Upper lobe of left lung (tissue), 4 donors: ENCODE measurements around the gene PRIM2.
"Not testable (repeated sequence)": the region's sequence is repeated elsewhere in the genome, so short reads cannot be mapped to it uniquely, and the experiment has no call there.

Experiments used
- CTCF ChIP-seq, 6 experiments: fragments of 450-650 bp in 4 of 6; fragments of 200-600 bp in 2 of 6; sonication (generic) in 2 of 6; IDR thresholded peaks; one replicate each; pipeline ENCODE4 v1.5.1; 2016 to 2019; ENCODE audit warnings: antibody characterized with exemption in 6 of 6
- EP300 ChIP-seq, 4 donors: sonication (generic); formaldehyde crosslinking; IDR thresholded peaks; one replicate each; pipeline ENCODE4 v1.5.1; 2017; ENCODE audit warnings: antibody characterized with exemption in 4 of 4, control low read depth in 2 of 4
- POLR2A ChIP-seq, 4 donors: fragments of 450-650 bp; IDR thresholded peaks; one replicate each; pipeline ENCODE4 v1.5.1; 2016 to 2017; ENCODE audit warnings: antibody characterized with exemption in 4 of 4, mild to moderate bottlenecking in 2 of 4
- POLR2AphosphoS5 ChIP-seq, 2 donors: sonication (generic); formaldehyde crosslinking; IDR thresholded peaks; one replicate each; pipeline ENCODE4 v1.5.1; 2017; ENCODE audit warnings: antibody characterized with exemption in 2 of 2

DNA sequence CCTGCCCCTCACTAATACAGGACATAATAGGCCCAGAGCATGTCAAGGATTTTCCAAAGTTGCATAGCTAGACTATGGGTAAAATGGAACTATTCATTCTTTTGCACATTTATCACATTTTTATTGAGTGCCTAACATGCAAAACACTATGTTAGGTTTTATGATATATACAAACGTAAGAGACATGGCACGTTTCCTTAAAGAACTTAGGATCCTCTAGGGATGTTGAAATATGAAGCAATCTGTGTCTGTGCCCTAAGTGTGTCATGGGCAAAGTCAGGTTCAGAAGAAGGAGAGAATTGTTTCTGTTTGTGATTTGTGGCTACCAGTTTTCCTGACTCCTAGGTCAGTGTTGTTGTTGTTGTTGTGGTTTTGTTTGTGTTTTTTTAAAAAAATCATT, 158.2 kb downstream of the PRIM2 start:
- TF ChIP-seq POLR2A, EP300, CTCF, POLR2AphosphoS5 (IDR thresholded peaks at IDR 0.05): not testable (repeated sequence)
